SK-N-SH (cell line): ENCODE measurements around the gene HSD3B2. TPM values are rescaled to one million over a fixed set of nuclear protein-coding genes. Genes with fewer than 3 reads are reported as not detected.

Experiments used
- CTCF ChIA-PET: fragments of 300-600, 350-600 bp; formaldehyde crosslinking; extraction: SDS; loops from one replicate; lab custom pipeline; 2021; lab: Yijun Ruan, JAX
- POLR2A ChIA-PET: fragments of 350-600 bp; sonication (Branson Sonifier 250); formaldehyde crosslinking; extraction: SDS; loops from one replicate; lab custom pipeline; 2020; ENCODE audit warnings: antibody characterized with exemption, inconsistent platforms; lab: Yijun Ruan, JAX
- DNase-seq: peaks from one replicate; pipeline ENCODE4 v3.0.0; 2012
- H2AFZ ChIP-seq: fragments of 200-600 bp; sonication (generic); 2 replicates; pipeline ENCODE4 v1.8.1; 2016; ENCODE audit warnings: antibody characterized with exemption, mild to moderate bottlenecking, low read depth
- H3F3A ChIP-seq: fragments of 200-600 bp; sonication (generic); replicated peaks from 2 replicates; pipeline ENCODE3; 2016; ENCODE audit warnings: antibody characterized with exemption, mild to moderate bottlenecking; ENCODE audit not compliant: insufficient read depth
- H3K27ac ChIP-seq, 2 experiments: fragments of 200-500 bp in 1 of 2; fragments of 200-600 bp in 1 of 2; sonication (Bioruptor generic) in 1 of 2; sonication (generic), shearing (Covaris generic) in 1 of 2; 2 replicates each; pipeline versions ENCODE4 v1.5.1 to v1.6.1; 2014 to 2016; ENCODE audit warnings: low read depth in 2 of 2, inconsistent platforms in 1 of 2, low read length in 1 of 2, mild to moderate bottlenecking in 1 of 2, mixed read lengths in 1 of 2
- H3K27me3 ChIP-seq: fragments of 200-600 bp; sonication (generic), shearing (Covaris generic); 2 replicates; pipeline ENCODE4 v1.6.1; 2016; ENCODE audit warnings: mixed run types; ENCODE audit not compliant: insufficient read depth
- H3K36me3 ChIP-seq, 2 experiments: fragments of 200-500 bp in 1 of 2; fragments of 200-600 bp in 1 of 2; sonication (Bioruptor generic) in 1 of 2; sonication (generic) in 1 of 2; replicated peaks in 1 of 2; 2 replicates each; pipeline versions ENCODE3 to v1.5.1; 2014 to 2016; ENCODE audit warnings: low read length in 1 of 2, mild to moderate bottlenecking in 1 of 2; ENCODE audit not compliant: insufficient read depth in 2 of 2, control insufficient read depth in 1 of 2
- H3K4me1 ChIP-seq, 2 experiments: fragments of 200-500 bp in 1 of 2; fragments of 200-600 bp in 1 of 2; sonication (Bioruptor generic) in 1 of 2; sonication (generic), shearing (Covaris generic) in 1 of 2; 2 replicates each; pipeline versions ENCODE4 v1.5.1 to v1.6.1; 2014 to 2016; ENCODE audit warnings: low read depth in 1 of 2, low read length in 1 of 2, mixed run types in 1 of 2; ENCODE audit not compliant: insufficient read depth in 2 of 2, control insufficient read depth in 1 of 2
- H3K4me2 ChIP-seq: fragments of 200-600 bp; sonication (generic), shearing (Covaris generic); 2 replicates; pipeline ENCODE4 v1.6.1; 2017; ENCODE audit warnings: mixed run types
- H3K4me3 ChIP-seq, 2 experiments: fragments of 200-500 bp in 1 of 2; fragments of 200-600 bp in 1 of 2; sonication (Bioruptor generic) in 1 of 2; sonication (generic), shearing (Covaris generic) in 1 of 2; 2 replicates each; pipeline versions ENCODE4 v1.5.1 to v1.8.1; 2014 to 2016; ENCODE audit warnings: low read depth in 2 of 2, inconsistent platforms in 1 of 2, low read length in 1 of 2, mild to moderate bottlenecking in 1 of 2, mixed read lengths in 1 of 2, moderate library complexity in 1 of 2
- H3K79me2 ChIP-seq: fragments of 200-600 bp; sonication (generic); 2 replicates; pipeline ENCODE4 v1.8.1; 2017; ENCODE audit warnings: mild to moderate bottlenecking; ENCODE audit not compliant: insufficient read depth
- H3K9ac ChIP-seq: fragments of 200-600 bp; sonication (generic); 2 replicates; pipeline ENCODE4 v1.6.1; 2017; ENCODE audit warnings: mixed run types
- H3K9me2 ChIP-seq: fragments of 200-600 bp; sonication (generic); 2 replicates; pipeline ENCODE4 v1.6.1; 2017; ENCODE audit warnings: mixed run types
- H3K9me3 ChIP-seq: fragments of 200-600 bp; sonication (generic); 2 replicates; pipeline ENCODE4 v1.6.1; 2017; ENCODE audit warnings: mixed run types, mild to moderate bottlenecking, moderate library complexity
- H4K20me1 ChIP-seq: fragments of 200-600 bp; sonication (generic); 2 replicates; pipeline ENCODE4 v1.6.1; 2017; ENCODE audit warnings: mild to moderate bottlenecking, mixed run types; ENCODE audit not compliant: insufficient read depth
- CTCF ChIP-seq: fragments of 200-600 bp; sonication (generic); IDR thresholded peaks from 2 replicates; pipeline ENCODE4 v1.6.1; 2017; ENCODE audit warnings: antibody characterized with exemption, mild to moderate bottlenecking, moderate library complexity
- EZH2phosphoT487 ChIP-seq: fragments of 200-600 bp; sonication (generic); IDR thresholded peaks from 2 replicates; pipeline ENCODE4 v1.6.1; 2017; ENCODE audit warnings: low read depth, mixed run types, mild to moderate bottlenecking, antibody characterized with exemption, moderate library complexity, borderline replicate concordance
- FOSL2 ChIP-seq: IDR thresholded peaks from 2 replicates; pipeline ENCODE4 v1.4.0; 2012; ENCODE audit warnings: low read depth, mild to moderate bottlenecking, moderate library complexity, borderline replicate concordance
- FOXM1 ChIP-seq: IDR thresholded peaks from 2 replicates; pipeline ENCODE4 v1.4.0; 2012; ENCODE audit warnings: low read depth, mild to moderate bottlenecking
- GATA2 ChIP-seq: sonication (generic); formaldehyde crosslinking; IDR thresholded peaks from 2 replicates; pipeline ENCODE4 v1.5.0; 2020; ENCODE audit warnings: mild to moderate bottlenecking, missing genetic modification reagents
- IRF3 ChIP-seq: fragments of 150-350 bp; IDR thresholded peaks from 2 replicates; pipeline ENCODE4 v1.6.1; 2016; ENCODE audit warnings: mild to moderate bottlenecking, low read depth, low read length
- MEF2A ChIP-seq: IDR thresholded peaks from 2 replicates; pipeline ENCODE4 v1.4.0; 2012; ENCODE audit warnings: low read depth, borderline replicate concordance
- MXI1 ChIP-seq: IDR thresholded peaks from 2 replicates; pipeline ENCODE4 v1.6.1; 2012; ENCODE audit warnings: mild to moderate bottlenecking, low read depth, low read length, improper control_type of control experiment
- NRF1 ChIP-seq: IDR thresholded peaks from 2 replicates; pipeline ENCODE4 v1.6.1; 2012; ENCODE audit warnings: low read depth, mild to moderate bottlenecking, low read length
- POLR2AphosphoS5 ChIP-seq: IDR thresholded peaks from 2 replicates; pipeline ENCODE4 v1.6.1; 2012; ENCODE audit warnings: low read depth, low read length
- RCOR1 ChIP-seq: fragments of 150-350 bp; IDR thresholded peaks from 2 replicates; pipeline ENCODE4 v1.6.1; 2017; ENCODE audit warnings: antibody characterized with exemption, low read length
- RFX5 ChIP-seq: IDR thresholded peaks from 2 replicates; pipeline ENCODE4 v1.6.1; 2012; ENCODE audit warnings: mild to moderate bottlenecking, improper control_type of control experiment, low read length
- SIN3A ChIP-seq: IDR thresholded peaks from 2 replicates; pipeline ENCODE4 v1.6.1; 2012; ENCODE audit warnings: low read depth, mild to moderate bottlenecking, low read length, moderate library complexity, borderline replicate concordance
- SMC3 ChIP-seq: IDR thresholded peaks from 2 replicates; pipeline ENCODE4 v1.6.1; 2012; ENCODE audit warnings: low read depth, low read length, improper control_type of control experiment
- TAF1 ChIP-seq: IDR thresholded peaks from 2 replicates; pipeline ENCODE4 v1.6.1; 2012; ENCODE audit warnings: low read depth, mild to moderate bottlenecking, low read length, moderate library complexity, borderline replicate concordance
- TEAD4 ChIP-seq: IDR thresholded peaks from 2 replicates; pipeline ENCODE4 v1.4.0; 2012; ENCODE audit warnings: mild to moderate bottlenecking, borderline replicate concordance; ENCODE audit not compliant: insufficient read depth
- USF1 ChIP-seq: IDR thresholded peaks from 2 replicates; pipeline ENCODE4 v1.4.0; 2012; ENCODE audit warnings: low read depth, borderline replicate concordance
- USF2 ChIP-seq: fragments of 150-350 bp; IDR thresholded peaks from 2 replicates; pipeline ENCODE4 v1.6.1; 2017; ENCODE audit warnings: antibody characterized with exemption, low read length, low read depth, borderline replicate concordance
- ZBTB33 ChIP-seq: IDR thresholded peaks from 2 replicates; pipeline ENCODE4 v1.4.0; 2012; ENCODE audit warnings: low read depth, borderline replicate concordance
- WGBS: methylation state at CpG from one replicate; pipeline ENCODE4 v1.1.6; 2017; ENCODE audit warnings: low lambda C conversion rate; 5-methylcytosine and 5-hydroxymethylcytosine counted together
- polyA plus RNA-seq, 3 experiments: library from polyadenylated mRNA; depleted of rRNA; stranded (reverse); fragments of >200 nt; gene quantifications; 2 replicates each; pipeline ENCODE4 v1.2.3, GENCODE V29; 2012

HSD3B2 gene
- polyA plus RNA-seq, 1 of the 3 experiments (the other 2 are of a cell fraction) = not detected

GRCh38 chr1:119410961-119411360 lies 4.0 kb upstream of the HSD3B2 start:
- H3K4me3 ChIP-seq = no peak overlapping the region
- H2AFZ ChIP-seq = no peak overlapping the region
- H3K36me3 ChIP-seq = no peaks in the 10 kb centered on the region
- ChIA-PET POLR2A (no interaction called here), CTCF (no interaction called here)
- H3F3A ChIP-seq = no peaks in the 10 kb centered on the region
- H3K9me3 ChIP-seq = no peaks in the 10 kb centered on the region
- H3K4me1 ChIP-seq = no peaks in the 10 kb centered on the region
- H3K4me2 ChIP-seq = no peak overlapping the region
- H3K27ac ChIP-seq = no peak overlapping the region
- no peak for DNase-seq
- 3% methylated on average over 3 of the region's 3 CpGs for WGBS
- no peaks in the 10 kb centered on the region for H3K79me2 ChIP-seq
- no peak for TF ChIP-seq MEF2A
- no peak for TF ChIP-seq MXI1
- no peak for TF ChIP-seq FOSL2
- no peak for TF ChIP-seq IRF3
- TF ChIP-seq POLR2AphosphoS5 = no peak
- no peak for TF ChIP-seq USF1
- TF ChIP-seq SMC3 = no peak
- TF ChIP-seq USF2 = no peak
- TF ChIP-seq RCOR1 = no peak
- TF ChIP-seq TEAD4 = no peak
- no peak for TF ChIP-seq NRF1
- no peaks in the 10 kb centered on the region for H3K9me2 ChIP-seq
- H3K9ac ChIP-seq = no peak overlapping the region
- no peaks in the 10 kb centered on the region for H4K20me1 ChIP-seq
- H3K27me3 ChIP-seq = peaks cover 8% of the 10 kb centered on the region; the same call in 1 of the 2 replicates

- no peaks in the 10 kb centered on the region for H4K20me1 ChIP-seq
- no peaks in the 10 kb centered on the region for H3K9me3 ChIP-seq
- H3F3A ChIP-seq = no peaks in the 10 kb centered on the region
- H3K79me2 ChIP-seq = no peaks in the 10 kb centered on the region
- H3K9me2 ChIP-seq = no peaks in the 10 kb centered on the region
- no peak overlapping the region for H3K27ac ChIP-seq
- ChIA-PET POLR2A (no interaction called here), CTCF (no interaction called here)
- no peaks in the 10 kb centered on the region for H3K36me3 ChIP-seq
- DNase-seq = no peak
- H3K9ac ChIP-seq = no peak overlapping the region
- no peak overlapping the region for H3K4me3 ChIP-seq
- H3K27me3 ChIP-seq = peaks cover 28% of the 10 kb centered on the region; the same call in 1 of the 2 replicates
- TF ChIP-seq SIN3A (no peak), USF1 (no peak), EZH2phosphoT487 (no peak), FOXM1 (no peak), NRF1 (no peak), GATA2 (CRISPR knock-in tag) (no peak), RFX5 (no peak), TAF1 (no peak), CTCF (no peak), ZBTB33 (no peak), MEF2A (no peak), FOSL2 (no peak)
- TF ChIP-seq, all 33 proteins: peak for 0
- Histone ChIP-seq H3K4me1 (no peaks in the 10 kb centered on the region), H3K4me2 (no peak overlapping the region), H2AFZ (no peak overlapping the region)
- 2% methylated on average over 3 of the region's 3 CpGs for WGBS
Measured at GRCh38 chr1:119416006-119416640, 1.2 kb downstream of the HSD3B2 start.
